GM23338 (cell line): ENCODE measurements around the gene E2F6. TPM values are rescaled to one million over a fixed set of nuclear protein-coding genes. Genes with fewer than 3 reads are reported as not detected.

Experiments
- ATAC-seq: fragments of 200-7000 bp; cut with Tn5 transposase; 3 replicates; pipeline ENCODE4 v1.9.1; 2020
- DNase-seq: peaks from one replicate; pipeline ENCODE4 v3.0.0-alpha.2; 2015; ENCODE audit warnings: low spot score
- H2AFZ ChIP-seq: fragments of 200-600 bp; sonication (generic); 2 replicates; pipeline ENCODE4 v1.8.0; 2016; ENCODE audit warnings: antibody characterized with exemption, mild to moderate bottlenecking, moderate library complexity
- H3F3A ChIP-seq: fragments of 200-600 bp; sonication (generic); replicated peaks from 2 replicates; pipeline ENCODE4 v1.8.0; 2017; ENCODE audit warnings: antibody characterized with exemption, mixed run types, low read depth
- H3K27ac ChIP-seq: fragments of 200-600 bp; sonication (generic); 2 replicates; pipeline ENCODE4 v1.6.1; 2016; ENCODE audit warnings: low read depth
- H3K27me3 ChIP-seq: fragments of 200-600 bp; sonication (generic); 2 replicates; pipeline ENCODE4 v1.8.0; 2016; ENCODE audit warnings: mild to moderate bottlenecking, mixed run types, moderate library complexity; ENCODE audit not compliant: insufficient read depth
- H3K36me3 ChIP-seq: fragments of 200-600 bp; sonication (generic); 2 replicates; pipeline ENCODE4 v1.8.0; 2016; ENCODE audit warnings: mild to moderate bottlenecking; ENCODE audit not compliant: insufficient read depth
- H3K4me1 ChIP-seq: fragments of 200-600 bp; sonication (generic); 2 replicates; pipeline ENCODE4 v1.8.0; 2016; ENCODE audit warnings: mild to moderate bottlenecking, moderate library complexity; ENCODE audit not compliant: insufficient read depth
- H3K4me2 ChIP-seq: fragments of 200-600 bp; sonication (generic); 2 replicates; pipeline ENCODE4 v1.7.1; 2017; ENCODE audit warnings: mixed run types
- H3K4me3 ChIP-seq: fragments of 200-600 bp; sonication (generic); 2 replicates; pipeline ENCODE4 v1.6.1; 2016; ENCODE audit warnings: mixed run types
- H3K79me2 ChIP-seq: fragments of 200-600 bp; sonication (generic); replicated peaks from 2 replicates; pipeline ENCODE4 v1.8.0; 2017; ENCODE audit warnings: mild to moderate bottlenecking; ENCODE audit not compliant: insufficient read depth
- H3K9me2 ChIP-seq: fragments of 200-600 bp; sonication (generic); 2 replicates; pipeline ENCODE4 v1.8.0; 2017; ENCODE audit not compliant: insufficient read depth
- H4K20me1 ChIP-seq: fragments of 200-600 bp; sonication (generic); replicated peaks from 2 replicates; pipeline ENCODE4 v1.8.0; 2017; ENCODE audit warnings: mild to moderate bottlenecking; ENCODE audit not compliant: insufficient read depth
- H3K27ac Mint-ChIP-seq: 2 replicates; pipeline ENCODE4 v1.8.0; 2020; ENCODE audit warnings: inconsistent platforms, mild to moderate bottlenecking, moderate library complexity, mixed read lengths
- H3K27me3 Mint-ChIP-seq: 3 replicates; pipeline ENCODE4 v1.8.0; 2022; ENCODE audit warnings: low read depth, mild to moderate bottlenecking, moderate library complexity, mixed read lengths, inconsistent platforms; ENCODE audit not compliant: insufficient read depth, poor library complexity
- H3K36me3 Mint-ChIP-seq: 3 replicates; pipeline ENCODE4 v1.8.0; 2021; ENCODE audit warnings: low read depth, mild to moderate bottlenecking, inconsistent platforms, moderate library complexity, mixed read lengths
- H3K4me1 Mint-ChIP-seq: 3 replicates; pipeline ENCODE4 v1.8.0; 2020; ENCODE audit warnings: mild to moderate bottlenecking, inconsistent platforms, mixed read lengths
- H3K4me3 Mint-ChIP-seq: 3 replicates; pipeline ENCODE4 v1.8.0; 2021; ENCODE audit warnings: moderate library complexity, mild to moderate bottlenecking, inconsistent platforms, mixed read lengths
- H3K9me3 Mint-ChIP-seq: 3 replicates; pipeline ENCODE4 v1.8.0; 2020; ENCODE audit warnings: moderate library complexity, mild to moderate bottlenecking, inconsistent platforms, mixed read lengths
- CREB1 ChIP-seq: fragments of 250-450 bp; sonication (Bioruptor Pico); IDR thresholded peaks from 2 replicates; pipeline ENCODE4 v1.5.0; 2020; ENCODE audit warnings: low read depth, mild to moderate bottlenecking, moderate library complexity
- CTCF ChIP-seq, 2 experiments: fragments of 200-600 bp in 1 of 2; sonication (generic) in 1 of 2; conservative IDR thresholded peaks; 2 replicates each; pipeline versions ENCODE4 v1.5.1 to v1.6.1; 2016 to 2017; ENCODE audit warnings: antibody characterized with exemption in 2 of 2, low read depth in 2 of 2, mild to moderate bottlenecking in 2 of 2, moderate library complexity in 1 of 2
- EZH2phosphoT487 ChIP-seq: fragments of 200-600 bp; sonication (generic); IDR thresholded peaks from one replicate; pipeline ENCODE4 v1.8.1; 2018; ENCODE audit warnings: antibody characterized with exemption; ENCODE audit not compliant: unreplicated experiment
- JUNB ChIP-seq: IDR thresholded peaks from one replicate; pipeline ENCODE4 v1.6.1; 2016; ENCODE audit warnings: antibody characterized with exemption; ENCODE audit not compliant: unreplicated experiment
- REST ChIP-seq: IDR thresholded peaks from one replicate; pipeline ENCODE4 v1.6.1; 2018; ENCODE audit warnings: antibody characterized with exemption; ENCODE audit not compliant: unreplicated experiment
- STAT1 ChIP-seq: IDR thresholded peaks from one replicate; pipeline ENCODE4 v1.6.1; 2016; ENCODE audit warnings: antibody characterized with exemption; ENCODE audit not compliant: unreplicated experiment
- ZNF114 ChIP-seq: fragments of 250-450 bp; sonication (Bioruptor Pico); IDR thresholded peaks from 2 replicates; pipeline ENCODE4 v1.5.0; 2020; ENCODE audit warnings: mild to moderate bottlenecking, moderate library complexity
- ZNF462 ChIP-seq: fragments of 250-450 bp; sonication (Bioruptor Pico); IDR thresholded peaks from 2 replicates; pipeline ENCODE4 v1.5.0; 2020; ENCODE audit warnings: mild to moderate bottlenecking, moderate library complexity
- polyA plus RNA-seq: library from polyadenylated mRNA; unstranded; fragments of >200 nt; fragmentation: Nextera tagmentation; extraction: Ambion mirVana; gene quantifications from 2 replicates; pipeline ENCODE4 v1.2.1, GENCODE V29; 2016
- total RNA-seq: library from RNA; depleted of rRNA; stranded (reverse); fragments of >200 nt; shearing (Covaris generic); gene quantifications from 2 replicates; pipeline ENCODE4 v1.2.3, GENCODE V29; 2014

Gene E2F6
- total and polyA plus RNA-seq, 2 experiments from 2014 or later: 16.9 to 20.7 TPM

GRCh38 chr2:11506611-11506969, 40.6 kb upstream of the E2F6 start:
- TF ChIP-seq STAT1 (no peak), CREB1 (CRISPR knock-in tag) (no peak), ZNF114 (no peak), EZH2phosphoT487 (no peak), REST (no peak), JUNB (no peak), CTCF (conservative IDR thresholded peaks at IDR 0.05; ENCODE audit: low read depth in 2 of 2) (no peak), ZNF462 (CRISPR knock-in tag) (no peak)
- Mint-ChIP-seq H3K4me1 (no peaks in the 10 kb centered on the region), H3K4me3 (no peak overlapping the region), H3K27ac (no peak overlapping the region), H3K27me3 (no peaks in the 10 kb centered on the region), H3K36me3 (peaks cover 13% of the 10 kb centered on the region; the same call in 2 of the 3 replicates), H3K9me3 (peaks cover 9% of the 10 kb centered on the region)
- Histone ChIP-seq H3K27ac (no peak overlapping the region), H3K27me3 (no peaks in the 10 kb centered on the region), H3K9me2 (0 out of 2 replicates have a peak, but pooled peaks cover 3% of the 10 kb centered on the region), H3K4me3 (no peak overlapping the region), H3K36me3 (0 out of 2 replicates have a peak, but pooled peaks cover 3% of the 10 kb centered on the region), H4K20me1 (peaks cover 6% of the 10 kb centered on the region; the same call in 1 of the 2 replicates), H3K79me2 (peaks cover 67% of the 10 kb centered on the region), H2AFZ (no peak overlapping the region), H3K4me2 (no peak overlapping the region), H3F3A (no peaks in the 10 kb centered on the region), H3K4me1 (0 out of 2 replicates have a peak, but pooled peaks cover 2% of the 10 kb centered on the region)
- no peak for DNase-seq
- ATAC-seq: no peak
